Prostate gland (tissue), 2 donors: ENCODE results near the gene IGF1R.

Source experiments
- CTCF ChIP-seq, 4 experiments: fragments of 200-600 bp in 2 of 4; fragments of 450-650 bp in 2 of 4; sonication (generic) in 2 of 4; IDR thresholded peaks; 1 replicate in 3 of 4; 2 replicates in 1 of 4; pipeline ENCODE4 v1.5.1; 2016 to 2019; ENCODE audit warnings: antibody characterized with exemption in 4 of 4, mild to moderate bottlenecking in 2 of 4, moderate library complexity in 2 of 4
- POLR2A ChIP-seq: fragments of 450-650 bp; IDR thresholded peaks from one replicate; pipeline ENCODE4 v1.6.1; 2016; ENCODE audit warnings: antibody characterized with exemption, mild to moderate bottlenecking

GRCh38 chr15:98614681-98615080, 33.7 kb upstream of the IGF1R start:
- TF ChIP-seq POLR2A (no peak), CTCF (IDR thresholded peaks at IDR 0.05) (no peak)
